GM19193 (cell line): Measurements from ENCODE around the gene GSTM3.
"Not testable (repeated sequence)": the region's sequence is repeated elsewhere in the genome, so short reads cannot be mapped to it uniquely, and the experiment has no call there.

Experiments used
- POLR2A ChIP-seq: IDR thresholded peaks from 4 replicates; pipeline ENCODE4 v1.6.1; 2011; ENCODE audit not compliant: insufficient read depth, insufficient read length; ENCODE audit errors: extremely low read depth

The GSTM3 gene

GRCh38 chr1:109726007-109726406, 14.8 kb downstream of the GSTM3 start:
- no peak for TF ChIP-seq POLR2A

GRCh38 chr1:109725510-109725909, 15.3 kb downstream of the GSTM3 start:
- TF ChIP-seq POLR2A = no peak

GRCh38 chr1:109724933-109725332, 15.9 kb downstream of the GSTM3 start:
- TF ChIP-seq POLR2A = no peak

- TF ChIP-seq POLR2A = no peak
These were observed 17.7 kb downstream of the GSTM3 start for GRCh38 chr1:109722908-109723691.

- TF ChIP-seq POLR2A = no peak
These were observed 18.9 kb downstream of the GSTM3 start for GRCh38 chr1:109721971-109722370.

GRCh38 chr1:109721042-109721441, 19.8 kb downstream of the GSTM3 start:
- no peak for TF ChIP-seq POLR2A

GRCh38 chr1:109719337-109719837, 21.5 kb downstream of the GSTM3 start:
- no peak for TF ChIP-seq POLR2A

GRCh38 chr1:109718495-109718894, 22.3 kb downstream of the GSTM3 start:
- TF ChIP-seq POLR2A = no peak

GRCh38 chr1:109717729-109718128, 23.1 kb downstream of the GSTM3 start:
- TF ChIP-seq POLR2A = no peak

- no peak for TF ChIP-seq POLR2A
These were observed 24.2 kb downstream of the GSTM3 start for GRCh38 chr1:109716570-109717090.

GRCh38 chr1:109716121-109716520, 24.7 kb downstream of the GSTM3 start:
- TF ChIP-seq POLR2A = no peak

GRCh38 chr1:109714661-109715372, 26.0 kb downstream of the GSTM3 start:
- no peak for TF ChIP-seq POLR2A

GRCh38 chr1:109713636-109714035, 27.2 kb downstream of the GSTM3 start:
- TF ChIP-seq POLR2A = no peak

GRCh38 chr1:109712321-109712864, 28.4 kb downstream of the GSTM3 start:
- no peak for TF ChIP-seq POLR2A

- not testable (repeated sequence) for TF ChIP-seq POLR2A
These were observed 29.1 kb downstream of the GSTM3 start, which contains the start of gene GSTM5 for GRCh38 chr1:109711593-109712320. Gene GSTM5, plus strand, starts transcription at chr1:109712251. Its CDS starts 62 bp downstream, at chr1:109712313.
